HG02885 (cell line): Measurements from ENCODE around the gene GNG13.
"Not testable (repeated sequence)": the region's sequence is repeated elsewhere in the genome, so short reads cannot be mapped to it uniquely, and the experiment has no call there.

Experiments used
- ATAC-seq: cut with Tn5 transposase; IDR thresholded peaks from one replicate; pipeline ENCODE4 v1.9.1; 2021; ENCODE audit warnings: mild to moderate bottlenecking; ENCODE audit not compliant: unreplicated experiment, poor library complexity

Gene GNG13

DNA sequence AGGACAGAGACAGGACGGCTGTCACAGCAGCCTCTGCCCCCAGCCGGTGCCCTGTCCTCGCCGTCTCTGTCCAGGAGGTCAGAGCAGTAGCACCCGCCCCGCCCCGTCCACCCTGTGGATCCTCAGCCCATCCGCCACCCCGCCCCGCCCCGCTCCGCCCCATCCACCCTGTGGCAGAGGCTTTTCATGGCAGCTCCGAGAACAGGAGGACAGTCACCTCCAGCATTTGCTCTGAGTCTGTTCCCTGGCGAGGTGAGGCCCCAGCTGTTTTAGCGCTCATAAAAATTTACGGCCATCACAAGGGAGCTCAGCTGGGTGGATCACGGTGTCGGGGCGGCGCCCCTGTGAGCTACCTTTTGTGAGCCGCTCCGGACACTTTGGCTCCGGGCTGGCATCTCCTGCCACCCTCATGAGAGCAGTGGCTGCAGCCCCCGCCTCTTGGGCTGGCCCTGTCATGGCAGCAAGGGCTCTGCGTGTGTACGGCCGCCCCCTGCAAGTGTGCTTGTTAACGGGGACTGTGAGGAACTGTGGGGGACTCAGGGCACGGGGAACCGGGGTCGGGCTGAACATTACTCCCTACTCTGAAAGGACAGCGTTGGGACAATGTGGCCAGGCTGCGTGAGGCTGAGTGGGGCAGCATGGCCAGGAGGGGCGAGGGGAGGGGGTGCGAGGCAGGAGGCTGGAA is 32.3 kb upstream of the GNG13 start:
- no peak for ATAC-seq

DNA sequence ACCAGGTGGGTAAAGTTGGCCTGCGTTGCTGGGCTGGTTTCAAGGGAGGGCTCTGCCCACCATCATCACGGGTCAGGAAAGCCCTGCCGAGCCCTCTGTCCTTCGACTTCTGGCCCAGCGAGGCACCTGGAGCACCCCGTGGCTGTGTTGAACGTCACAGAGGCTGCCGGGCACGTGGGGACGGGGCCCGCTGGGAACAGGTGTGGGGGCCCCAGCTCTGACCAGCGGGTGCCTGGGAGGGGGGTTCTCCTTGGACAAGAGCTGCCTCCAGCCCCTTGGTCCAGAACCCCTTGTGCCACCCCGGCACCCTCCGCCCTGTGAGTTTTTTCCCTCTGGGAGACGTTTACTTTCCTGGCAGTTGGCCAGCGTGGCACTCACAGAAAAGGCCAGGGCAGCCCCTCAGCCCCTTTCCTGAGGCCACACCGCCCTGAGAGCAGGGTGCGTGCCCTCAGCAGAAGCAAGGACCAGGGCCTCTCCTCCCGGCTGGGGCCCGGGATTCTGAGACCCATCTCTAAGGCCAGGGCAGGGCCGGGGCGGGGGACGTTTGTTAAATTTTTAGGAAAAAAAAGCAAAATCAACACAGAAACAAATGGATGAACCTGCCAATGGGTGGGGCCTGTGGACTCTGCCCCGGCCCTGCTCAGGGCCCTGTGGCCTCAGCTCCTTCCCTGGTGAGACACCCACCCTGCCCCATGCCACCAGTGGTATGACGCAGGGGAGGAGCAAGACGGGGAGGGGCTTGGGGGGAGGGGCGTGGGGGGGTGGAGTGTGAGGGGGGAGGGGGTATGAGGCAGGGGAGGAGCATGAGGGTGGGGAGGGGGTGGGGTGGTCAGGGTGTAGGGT is 31.3 kb upstream of the GNG13 start:
- no peak for ATAC-seq

DNA sequence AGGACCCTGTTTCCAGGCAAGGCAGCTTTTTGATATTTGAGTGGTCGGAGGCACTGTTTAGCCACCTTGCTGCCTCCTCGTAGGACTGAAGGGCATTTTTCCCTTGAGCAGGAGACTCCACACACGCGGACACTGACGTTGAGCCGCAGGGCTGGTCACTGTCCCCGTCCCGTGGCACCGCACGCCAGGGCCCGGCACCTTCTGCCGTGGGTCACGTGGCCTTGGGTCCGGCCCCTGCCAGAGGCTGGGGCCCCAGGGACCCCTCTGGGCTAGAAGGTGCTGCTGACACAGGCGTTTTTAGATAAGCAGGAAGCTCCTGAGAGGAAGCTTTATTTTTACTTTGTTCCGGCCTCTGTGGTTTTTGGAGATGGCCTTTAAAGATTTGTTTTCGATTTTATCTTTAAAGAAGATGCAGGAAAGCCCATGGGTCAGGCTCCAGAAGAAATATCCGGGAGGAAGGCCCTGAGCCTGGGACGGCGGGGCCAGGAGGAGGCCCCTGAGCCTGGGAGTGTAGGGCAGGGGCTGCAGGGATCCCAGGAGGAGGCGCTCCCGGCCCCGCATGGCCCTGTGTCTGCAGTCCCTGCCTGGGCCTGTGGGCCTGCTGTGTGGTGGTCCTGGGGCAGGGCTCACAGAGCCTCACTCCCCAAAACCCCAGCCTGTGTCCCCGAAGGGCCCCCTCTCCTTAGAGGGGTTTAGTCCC is 30.5 kb upstream of the GNG13 start:
- no peak for ATAC-seq

DNA sequence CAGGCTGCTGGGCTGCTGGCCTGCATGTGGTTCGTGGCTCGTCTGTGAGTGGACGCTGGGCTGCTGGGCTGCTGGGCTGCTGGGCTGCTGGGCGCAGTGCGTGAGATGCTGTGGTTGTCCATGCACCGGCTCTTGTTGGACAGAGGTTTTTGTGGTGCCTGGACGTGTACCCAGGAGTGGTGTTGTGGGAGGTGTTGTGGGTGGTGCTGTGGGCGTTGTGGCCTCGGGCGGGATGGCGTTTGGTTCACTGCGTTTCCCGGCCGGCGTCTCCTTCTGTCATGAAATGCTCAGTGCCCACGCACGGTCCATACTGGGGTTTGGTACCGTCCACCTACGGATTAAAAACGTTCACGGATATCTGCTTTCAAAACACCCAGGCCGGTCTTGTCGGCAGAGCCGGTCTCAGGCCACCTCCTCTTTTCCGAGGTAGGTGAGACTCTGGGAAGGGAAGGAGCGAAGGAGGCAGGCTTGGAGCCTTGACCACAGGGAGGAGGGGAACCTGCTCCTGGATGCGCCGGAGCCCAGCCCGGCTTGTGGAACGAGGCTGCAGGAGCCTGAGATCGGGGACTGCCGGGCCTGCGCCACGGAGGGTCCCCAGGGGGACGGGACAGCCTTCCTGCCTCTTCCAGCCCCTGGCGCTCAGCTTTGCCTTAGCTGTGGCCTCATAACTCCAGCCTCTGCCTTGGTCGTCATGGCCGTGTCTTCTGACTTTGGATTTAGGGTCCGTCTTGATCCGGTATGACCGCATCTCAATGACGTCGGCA is 29.8 kb upstream of the GNG13 start:
- no peak for ATAC-seq

DNA sequence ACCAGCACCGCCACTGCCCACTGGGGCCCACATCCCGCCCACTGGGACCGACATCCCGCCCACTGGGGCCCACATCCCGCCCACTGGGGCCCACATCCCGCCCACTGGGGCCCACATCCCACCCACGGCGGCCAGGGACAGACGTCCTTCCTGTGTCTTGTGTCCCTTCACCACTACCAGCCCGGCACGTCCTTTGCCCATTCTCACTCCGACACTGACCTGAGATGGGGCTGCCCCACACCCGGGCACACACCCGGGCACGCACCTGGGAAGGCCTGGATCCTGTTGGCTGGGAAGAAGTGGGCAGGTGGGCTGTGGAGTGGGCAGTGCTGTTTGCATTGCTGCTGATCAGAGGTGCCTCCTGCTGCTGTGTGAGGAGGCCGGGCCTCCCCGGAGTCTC is 28.4 kb upstream of the GNG13 start:
- ATAC-seq = no peak

DNA sequence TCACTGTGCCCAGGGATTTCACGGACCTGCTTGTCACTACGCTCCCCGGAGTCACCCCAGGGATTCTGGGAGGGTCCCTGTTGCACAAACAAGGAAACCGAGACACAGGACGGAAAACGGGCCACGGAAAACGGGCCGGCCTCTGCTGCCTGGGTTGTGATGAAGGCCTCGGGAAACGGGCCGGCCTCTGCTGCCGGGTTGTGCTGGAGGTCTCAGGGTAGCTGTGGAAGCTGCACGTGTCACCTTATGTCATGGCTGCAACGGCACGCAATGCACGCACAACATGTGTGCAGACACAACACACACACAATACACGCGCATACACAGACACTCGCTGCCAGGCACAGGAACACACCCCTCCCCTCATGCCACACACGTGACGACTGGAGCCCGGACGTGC is 27.0 kb upstream of the GNG13 start:
- ATAC-seq = no peak

DNA sequence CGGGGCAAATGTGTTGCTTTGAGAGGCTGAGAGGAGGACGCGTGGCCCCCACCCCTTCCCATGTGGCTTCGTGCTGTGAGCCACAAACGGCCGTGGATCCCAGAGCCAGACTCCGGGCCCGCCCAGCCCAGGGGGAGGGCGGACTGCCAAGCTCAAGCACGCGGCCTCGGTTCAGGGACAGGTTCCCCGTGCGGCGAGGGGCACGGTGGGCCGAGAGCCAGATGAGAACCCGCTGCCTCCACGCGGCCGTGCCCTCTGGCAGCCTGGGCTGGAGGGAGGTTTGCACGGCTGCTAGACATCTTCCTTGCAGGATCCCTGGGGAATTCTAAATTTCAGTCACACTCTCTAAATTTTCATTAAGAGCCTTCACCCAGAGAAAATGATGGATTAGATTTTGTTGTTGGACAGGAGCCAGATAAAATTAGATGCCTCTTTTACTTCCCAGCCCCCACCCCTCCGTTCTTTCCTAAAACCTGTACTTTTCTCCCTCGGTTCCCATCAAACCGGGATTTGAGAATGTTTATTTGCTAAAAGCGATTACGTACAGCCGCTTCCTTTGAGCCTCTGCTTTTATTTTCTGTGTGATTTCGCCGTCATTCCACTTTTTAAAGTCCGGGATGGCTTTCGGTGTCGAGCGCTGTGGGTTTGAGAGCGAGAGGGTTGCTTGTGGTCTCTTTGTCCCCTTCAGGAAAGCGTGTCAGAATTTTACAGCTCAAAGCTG is 25.0 kb upstream of the GNG13 start:
- ATAC-seq = no peak

DNA sequence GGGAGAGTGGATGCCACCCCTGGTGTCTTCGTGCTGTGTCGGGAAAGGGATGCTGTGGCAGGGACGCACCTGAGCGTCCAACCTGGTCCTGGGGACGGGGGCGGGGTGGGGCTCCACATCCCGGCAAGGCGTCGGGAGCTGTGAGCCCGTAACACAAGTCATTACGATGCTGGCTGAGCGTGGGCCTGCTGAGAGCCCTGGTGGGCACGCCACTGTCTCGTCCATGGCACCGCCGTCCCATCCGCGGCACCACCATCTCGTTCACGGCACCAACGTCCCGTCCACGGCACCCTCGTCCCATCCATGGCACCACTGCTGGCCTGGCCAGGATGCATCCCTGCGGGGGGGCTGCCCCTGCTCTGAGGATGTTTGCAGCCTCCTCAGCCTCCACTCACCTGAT is 24.1 kb upstream of the GNG13 start:
- no peak for ATAC-seq

DNA sequence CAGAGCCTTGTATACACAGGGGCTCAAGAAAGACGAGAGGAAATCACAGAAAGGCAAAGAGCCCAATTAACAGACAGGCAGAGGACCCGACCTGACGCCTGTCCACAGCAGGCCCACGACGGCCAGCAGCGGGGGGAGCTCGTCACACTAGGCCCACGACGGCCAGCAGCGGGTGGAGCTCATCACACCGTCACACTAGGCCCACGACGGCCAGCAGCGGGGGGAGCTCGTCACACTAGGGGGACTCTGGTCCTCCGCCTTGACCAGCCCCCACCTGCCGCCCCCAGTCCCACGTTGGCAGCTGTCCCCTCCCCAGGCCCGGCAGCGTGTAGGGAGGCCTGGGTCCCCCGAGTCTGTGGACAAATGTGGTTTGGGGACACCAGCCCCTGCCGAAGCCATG is 23.7 kb upstream of the GNG13 start:
- no peak for ATAC-seq

DNA sequence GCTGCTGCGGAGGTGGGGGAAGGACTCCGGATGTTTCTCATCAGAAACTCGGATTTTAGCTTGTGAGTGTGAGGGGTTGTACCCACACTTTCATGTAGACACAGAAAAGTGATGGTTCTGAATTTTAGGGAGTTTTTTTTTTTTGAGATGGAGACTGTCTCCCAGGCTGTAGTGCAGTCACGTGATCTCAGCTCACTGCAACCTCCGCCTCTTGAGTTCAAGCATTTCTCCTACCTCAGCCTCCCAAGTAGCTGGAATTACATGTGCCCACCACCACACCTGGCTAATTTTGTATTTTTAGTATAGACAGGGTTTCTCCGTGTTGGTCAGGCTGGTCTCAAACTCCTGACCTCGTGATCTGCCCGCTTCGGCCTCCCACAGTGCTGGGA is 22.4 kb upstream of the GNG13 start:
- no peak for ATAC-seq

DNA sequence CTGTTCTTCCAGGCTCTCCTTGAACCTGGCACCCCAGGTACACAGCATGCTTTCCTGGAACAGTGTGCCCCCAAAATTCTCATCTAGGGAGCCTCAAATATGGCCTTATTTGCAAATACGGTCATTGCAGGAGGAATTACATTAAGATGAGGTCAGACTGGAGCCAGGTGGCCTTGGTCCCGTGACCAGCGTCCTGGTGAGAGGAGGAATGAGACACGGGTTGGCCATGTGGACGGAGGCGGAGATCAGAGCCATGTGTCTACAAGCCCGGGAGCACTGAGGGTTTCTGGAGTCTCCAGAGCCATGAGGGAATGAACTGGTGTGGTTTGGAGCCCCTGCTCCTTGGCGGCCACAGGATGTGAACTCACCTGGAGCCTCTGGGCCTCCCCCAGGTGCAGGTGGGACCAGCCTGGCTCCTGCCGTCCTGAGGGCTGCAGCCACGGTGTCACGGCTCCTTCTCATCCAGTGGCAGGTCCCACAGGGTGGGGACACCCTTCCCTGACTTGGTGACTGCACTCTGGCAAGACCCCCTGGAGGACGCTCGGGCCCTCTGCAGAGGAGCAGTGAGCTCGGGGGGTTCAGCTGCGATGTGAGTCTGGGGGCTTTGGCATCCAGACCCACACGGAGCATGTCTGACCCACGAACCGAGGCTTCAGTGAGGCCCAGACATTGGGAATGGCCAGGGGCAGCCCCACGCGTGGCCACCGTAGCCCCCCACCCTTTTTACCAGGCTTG is 21.8 kb upstream of the GNG13 start:
- no peak for ATAC-seq

DNA sequence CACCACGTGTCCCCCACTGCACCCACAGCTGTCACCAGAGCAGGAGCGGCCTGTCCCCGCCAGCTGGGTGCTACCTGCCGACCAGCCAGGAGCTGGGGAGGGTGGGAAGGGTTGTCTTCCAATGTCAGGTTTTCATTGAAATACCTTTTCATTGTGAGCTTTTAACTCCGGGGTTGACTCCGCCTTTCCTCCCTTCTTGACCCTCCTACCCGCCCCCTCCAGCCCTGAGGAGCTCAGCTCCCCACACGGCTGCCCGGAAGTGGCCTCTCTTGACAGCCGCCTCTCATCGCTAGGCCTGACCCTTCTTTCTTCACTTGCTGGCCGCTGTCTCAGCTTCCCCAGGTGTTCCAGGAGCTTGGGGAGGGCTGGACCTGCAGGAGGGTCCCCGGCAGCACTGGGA is 21.2 kb upstream of the GNG13 start:
- no peak for ATAC-seq

DNA sequence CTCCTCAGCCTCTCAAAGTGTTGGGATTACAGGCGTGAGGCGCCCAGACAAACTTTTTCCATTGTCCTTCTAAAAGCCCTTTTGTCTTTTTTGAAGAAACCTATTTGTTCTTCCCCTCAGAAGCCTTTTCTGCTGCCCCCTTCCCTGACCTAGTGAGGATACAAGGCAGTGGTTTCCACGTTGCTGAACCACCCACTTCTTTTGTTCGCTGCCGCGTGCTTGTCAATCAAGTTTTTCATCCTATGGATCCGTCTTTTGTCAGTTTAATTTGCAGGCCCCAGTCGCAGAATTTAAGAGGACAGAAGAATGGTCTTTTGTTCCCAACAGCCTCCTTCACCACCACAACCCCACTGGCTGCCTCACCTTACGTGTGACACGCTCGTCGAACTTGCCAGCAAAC is 20.2 kb upstream of the GNG13 start:
- no peak for ATAC-seq

DNA sequence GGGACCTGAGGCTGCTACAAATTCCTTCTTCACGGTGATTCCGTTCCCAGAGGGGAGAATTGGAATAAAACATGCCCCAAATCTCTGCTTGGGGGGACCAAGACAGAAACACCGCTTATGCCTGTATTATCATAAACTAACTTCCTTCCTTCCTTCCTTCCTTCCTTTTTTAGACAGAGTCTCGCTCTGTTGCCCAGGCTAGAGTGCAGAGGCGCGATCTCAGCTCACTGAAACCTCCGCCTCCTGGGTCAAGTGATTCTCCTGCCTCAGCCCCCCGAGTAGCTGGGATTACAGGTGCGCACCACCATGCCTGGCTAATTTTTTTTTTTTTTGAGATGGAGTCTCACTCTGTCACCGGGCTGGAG is 19.5 kb upstream of the GNG13 start:
- ATAC-seq = not testable (repeated sequence)

DNA sequence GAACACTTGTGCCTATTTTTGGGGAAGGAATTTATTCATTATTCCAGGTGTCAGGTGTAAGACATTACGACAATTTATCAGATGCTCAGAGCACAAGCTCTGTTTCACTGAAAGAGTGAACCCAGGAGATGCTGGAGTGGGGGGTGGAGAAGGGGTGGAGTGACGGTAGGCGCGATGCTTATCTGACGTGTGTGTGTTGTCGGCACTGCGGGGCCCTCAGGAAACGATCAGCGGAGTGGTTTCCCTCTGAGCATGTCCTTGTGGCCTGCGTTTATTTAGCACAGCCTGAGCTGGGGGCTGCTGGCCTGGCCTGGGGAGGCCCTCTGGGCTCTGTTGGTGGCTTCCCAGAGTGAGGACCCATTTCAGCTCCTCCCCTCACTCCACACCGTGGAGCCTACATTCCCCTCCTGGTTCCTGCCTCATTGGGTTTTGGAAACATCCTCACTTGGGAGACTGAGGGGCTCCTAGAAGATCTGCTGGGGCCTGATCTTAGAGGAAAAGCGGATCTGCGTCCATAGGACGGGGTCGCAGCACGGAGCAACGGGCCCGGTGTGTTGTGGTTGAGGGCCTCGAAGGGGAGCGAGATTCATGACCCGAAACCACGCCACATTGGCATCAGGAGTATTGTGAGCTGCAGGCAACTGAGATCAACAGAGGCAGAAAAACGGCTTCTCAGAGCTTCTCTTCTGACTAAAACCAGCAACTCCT is 19.0 kb upstream of the GNG13 start:
- no peak for ATAC-seq

DNA sequence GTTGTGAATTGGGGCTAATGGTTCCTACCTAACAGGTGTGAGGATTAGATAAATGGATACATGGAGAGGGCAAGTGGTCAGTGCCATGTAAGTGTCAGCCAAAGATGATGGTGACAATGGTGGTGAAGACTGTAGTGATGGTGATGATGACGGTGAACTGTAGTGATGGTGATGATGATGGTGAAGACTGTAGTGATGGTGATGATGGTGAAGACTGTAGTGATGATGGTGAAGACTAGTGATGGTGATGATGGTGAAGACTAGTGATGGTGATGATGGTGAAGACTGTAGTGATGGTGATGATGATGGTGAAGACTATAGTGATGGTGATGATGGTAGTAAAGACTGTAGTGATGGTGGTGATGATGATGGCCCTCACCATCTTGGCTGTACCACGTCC is 18.1 kb upstream of the GNG13 start:
- no peak for ATAC-seq

DNA sequence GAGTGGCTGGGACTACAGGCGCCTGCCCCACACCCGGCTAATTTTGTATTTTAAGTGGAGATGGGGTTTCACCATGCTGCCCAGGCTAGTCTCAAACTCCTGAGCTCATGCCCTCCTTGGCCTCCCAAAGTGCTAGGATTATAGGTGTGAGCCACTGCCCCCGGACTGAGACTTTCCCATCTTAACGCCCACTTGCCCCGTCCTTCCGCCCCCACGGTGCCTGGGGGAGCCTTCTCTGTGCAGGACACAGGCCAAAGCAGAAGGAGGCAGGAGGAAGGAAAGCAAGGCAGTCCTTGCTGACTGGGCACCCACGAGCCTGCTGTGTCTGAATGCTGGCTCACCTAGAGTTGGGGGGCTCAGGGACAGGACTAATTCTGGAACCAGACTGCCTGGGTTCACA is 17.6 kb upstream of the GNG13 start:
- no peak for ATAC-seq

DNA sequence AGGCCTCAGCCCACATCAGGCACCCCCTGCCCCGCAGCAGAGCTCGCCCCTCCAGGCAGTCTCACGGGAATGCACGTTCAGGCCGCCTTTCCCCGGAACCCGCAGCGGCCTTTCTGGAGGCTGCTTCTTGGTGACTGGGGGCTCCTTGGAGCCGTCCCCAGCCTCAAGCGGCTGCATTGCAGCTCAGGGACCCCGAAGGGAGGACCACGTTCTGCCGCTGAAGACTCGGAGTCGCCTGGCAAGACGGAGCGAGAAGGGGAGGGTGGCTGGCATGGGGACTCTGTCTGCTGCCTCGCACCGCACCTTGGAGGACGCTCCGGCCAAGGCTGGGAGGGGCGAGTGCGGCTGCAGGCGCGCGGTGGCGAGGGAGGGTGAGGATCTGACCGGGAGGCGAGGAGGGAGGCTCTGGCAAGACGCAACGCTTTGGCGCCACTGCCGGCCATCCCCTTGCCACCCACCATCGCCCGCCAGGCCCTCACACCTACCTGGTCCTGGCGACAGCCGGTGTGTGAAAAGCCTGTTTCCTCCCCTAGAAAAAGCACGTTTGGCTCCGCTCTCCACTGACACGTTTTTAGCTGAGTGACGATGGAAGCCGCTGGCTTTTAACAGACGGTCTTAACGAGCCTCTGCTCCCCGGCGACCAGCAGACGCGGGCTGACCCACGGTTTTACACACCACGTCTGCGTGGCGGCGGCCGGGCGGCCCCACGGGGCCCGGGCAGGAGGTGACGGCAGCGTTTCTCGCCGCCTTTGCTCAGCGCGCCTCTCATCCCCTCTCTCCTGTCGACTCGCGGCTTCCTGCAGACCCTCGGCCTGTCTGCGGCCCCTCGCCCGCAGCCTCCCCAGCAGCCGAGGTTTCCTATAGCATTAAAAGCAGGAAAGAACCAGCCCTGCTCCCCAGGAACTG is 16.7 kb upstream of the GNG13 start:
- no peak for ATAC-seq
